NCI-H510A (cell line): ENCODE results near the gene C6orf15.
"Not testable (repeated sequence)": the region's sequence is repeated elsewhere in the genome, so short reads cannot be mapped to it uniquely, and the experiment has no call there.

Experiments used
- DNase-seq: peaks from one replicate; lab custom pipeline; 2025; lab: John Stamatoyannopoulos, UW

C6orf15 gene

GRCh38 chr6:31067891-31068668 is 44.3 kb downstream of the C6orf15 start:
- DNase-seq = not testable (repeated sequence)

- DNase-seq = not testable (repeated sequence)
Measured at GRCh38 chr6:31067028-31067427, 45.3 kb downstream of the C6orf15 start.

GRCh38 chr6:31065556-31065955 is 46.8 kb downstream of the C6orf15 start:
- DNase-seq = no peak

GRCh38 chr6:31063906-31064435 is 48.4 kb downstream of the C6orf15 start:
- no peak for DNase-seq
